Measurements from ENCODE around the gene CKAP5.

DNA sequence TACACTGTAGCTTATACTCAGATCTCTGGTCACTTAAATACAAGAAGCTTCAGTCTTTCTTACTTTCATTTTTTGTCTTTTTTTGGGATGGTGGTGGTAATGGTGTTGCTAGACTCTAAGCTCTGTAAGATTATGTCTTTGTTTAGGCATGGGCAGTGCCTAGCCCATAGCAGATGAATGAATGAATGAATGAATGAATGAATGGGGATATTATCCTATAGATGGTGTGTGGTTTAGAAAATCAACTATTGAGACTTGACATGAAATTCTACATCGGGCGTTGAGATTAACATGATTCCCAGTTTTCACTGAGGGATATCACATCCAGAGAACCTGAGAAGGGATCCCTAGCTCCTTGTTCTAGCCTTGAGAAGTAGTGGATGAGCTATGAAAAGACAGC is 9.8 kb upstream of the CKAP5 start:
- no peak for TF ChIP-seq EZH2phosphoT487 (IDR thresholded peaks at IDR 0.05; ENCODE audit: borderline replicate concordance, low read depth)
- TF ChIP-seq, protein P1, sequence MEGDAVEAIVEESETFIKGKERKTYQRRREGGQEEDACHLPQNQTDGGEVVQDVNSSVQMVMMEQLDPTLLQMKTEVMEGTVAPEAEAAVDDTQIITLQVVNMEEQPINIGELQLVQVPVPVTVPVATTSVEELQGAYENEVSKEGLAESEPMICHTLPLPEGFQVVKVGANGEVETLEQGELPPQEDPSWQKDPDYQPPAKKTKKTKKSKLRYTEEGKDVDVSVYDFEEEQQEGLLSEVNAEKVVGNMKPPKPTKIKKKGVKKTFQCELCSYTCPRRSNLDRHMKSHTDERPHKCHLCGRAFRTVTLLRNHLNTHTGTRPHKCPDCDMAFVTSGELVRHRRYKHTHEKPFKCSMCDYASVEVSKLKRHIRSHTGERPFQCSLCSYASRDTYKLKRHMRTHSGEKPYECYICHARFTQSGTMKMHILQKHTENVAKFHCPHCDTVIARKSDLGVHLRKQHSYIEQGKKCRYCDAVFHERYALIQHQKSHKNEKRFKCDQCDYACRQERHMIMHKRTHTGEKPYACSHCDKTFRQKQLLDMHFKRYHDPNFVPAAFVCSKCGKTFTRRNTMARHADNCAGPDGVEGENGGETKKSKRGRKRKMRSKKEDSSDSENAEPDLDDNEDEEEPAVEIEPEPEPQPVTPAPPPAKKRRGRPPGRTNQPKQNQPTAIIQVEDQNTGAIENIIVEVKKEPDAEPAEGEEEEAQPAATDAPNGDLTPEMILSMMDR (IDR thresholded peaks at IDR 0.05), result no peak

Measured in SK-N-SH (cell line).